ENCODE results near the gene SSUH2. TPM values are rescaled to one million over a fixed set of nuclear protein-coding genes. Genes with fewer than 3 reads are reported as not detected.
"Not testable (repeated sequence)": the region's sequence is repeated elsewhere in the genome, so short reads cannot be mapped to it uniquely, and the experiment has no call there.

SSUH2 gene
- total and polyA plus RNA-seq, 2 experiments from 2014 or later, result 0.73 to 2.3 TPM

GRCh38 chr3:8580434-8580833, 64.2 kb downstream of the SSUH2 start:
- not testable (repeated sequence) for H3K27me3 Mint-ChIP-seq (ENCODE audit: insufficient read depth, low read depth, poor library complexity); ATAC-seq

GRCh38 chr3:8579943-8580342, 64.7 kb downstream of the SSUH2 start:
- TF ChIP-seq POLR2AphosphoS5 (IDR thresholded peaks at IDR 0.05; ENCODE audit: low read depth) (no peak), CREB1 (CRISPR knock-in tag; IDR thresholded peaks at IDR 0.05; ENCODE audit: low read depth) (no peak), STAT1 (IDR thresholded peaks at IDR 0.05; ENCODE audit: unreplicated experiment) (no peak), EZH2 (IDR thresholded peaks at IDR 0.05; ENCODE audit: low read depth, unreplicated experiment) (no peak), EZH2phosphoT487 (IDR thresholded peaks at IDR 0.05; ENCODE audit: unreplicated experiment) (no peak), CTCF (conservative IDR thresholded peaks at IDR 0.05; ENCODE audit: low read depth in 2 of 2) (no peak)
- H3K4me1 Mint-ChIP-seq, result peaks cover 10% of the 10 kb centered on the region; the same call in 2 of the 3 replicates
- ATAC-seq, result no peak

More at GRCh38 chr3:8580434-8580833, 64.2 kb downstream of the SSUH2 start:
- H3K4me1 Mint-ChIP-seq; H3K9me3 Mint-ChIP-seq; H3K36me3 ChIP-seq (ENCODE audit: insufficient read depth); H3K4me1 ChIP-seq (ENCODE audit: insufficient read depth); H3F3A ChIP-seq (replicated peaks; ENCODE audit: low read depth); H3K36me3 Mint-ChIP-seq (ENCODE audit: low read depth); DNase-seq (ENCODE audit: low spot score); H3K4me3 Mint-ChIP-seq; H3K27ac Mint-ChIP-seq; H3K4me2 ChIP-seq; H3K9me2 ChIP-seq (ENCODE audit: insufficient read depth); H3K27me3 ChIP-seq (ENCODE audit: insufficient read depth); H3K79me2 ChIP-seq (replicated peaks; ENCODE audit: insufficient read depth); H2AFZ ChIP-seq; H4K20me1 ChIP-seq (replicated peaks; ENCODE audit: insufficient read depth); H3K27ac ChIP-seq (ENCODE audit: low read depth); H3K4me3 ChIP-seq: not testable (repeated sequence)

GRCh38 chr3:8579096-8579495, 65.5 kb downstream of the SSUH2 start:
- H3K27ac Mint-ChIP-seq, result 0 out of 2 replicates have a peak overlapping the region, but pooled peaks have one; percentile 17
- Histone ChIP-seq H3K4me2 (no peak overlapping the region), H4K20me1 (replicated peaks; ENCODE audit: insufficient read depth) (no peaks in the 10 kb centered on the region), H3K27me3 (ENCODE audit: insufficient read depth) (no peaks in the 10 kb centered on the region), H2AFZ (no peak overlapping the region), H3F3A (replicated peaks; ENCODE audit: low read depth) (no peaks in the 10 kb centered on the region), H3K36me3 (ENCODE audit: insufficient read depth) (no peaks in the 10 kb centered on the region), H3K4me1 (ENCODE audit: insufficient read depth) (peaks cover 6% of the 10 kb centered on the region; the same call in 1 of the 2 replicates), H3K9me2 (ENCODE audit: insufficient read depth) (no peaks in the 10 kb centered on the region), H3K4me3 (no peak overlapping the region), H3K27ac (ENCODE audit: low read depth) (no peak overlapping the region), H3K79me2 (replicated peaks; ENCODE audit: insufficient read depth) (no peaks in the 10 kb centered on the region)
- H3K4me3 Mint-ChIP-seq, result no peak overlapping the region
- peaks cover 3% of the 10 kb centered on the region for H3K27me3 Mint-ChIP-seq (ENCODE audit: insufficient read depth, low read depth, poor library complexity)
- no peaks in the 10 kb centered on the region for H3K9me3 Mint-ChIP-seq
- ATAC-seq, result no peak
- H3K36me3 Mint-ChIP-seq (ENCODE audit: low read depth), result no peaks in the 10 kb centered on the region
- peaks cover 10% of the 10 kb centered on the region; the same call in 2 of the 3 replicates for H3K4me1 Mint-ChIP-seq
- DNase-seq (ENCODE audit: low spot score), result no peak
- TF ChIP-seq ZNF462 (CRISPR knock-in tag; IDR thresholded peaks at IDR 0.05), result no peak

More at GRCh38 chr3:8579943-8580342, 64.7 kb downstream of the SSUH2 start:
- no peaks in the 10 kb centered on the region for H3K79me2 ChIP-seq (replicated peaks; ENCODE audit: insufficient read depth)
- DNase-seq (ENCODE audit: low spot score), result no peak
- H3F3A ChIP-seq (replicated peaks; ENCODE audit: low read depth), result no peaks in the 10 kb centered on the region
- H4K20me1 ChIP-seq (replicated peaks; ENCODE audit: insufficient read depth), result no peaks in the 10 kb centered on the region
- Mint-ChIP-seq H3K27me3 (ENCODE audit: insufficient read depth, low read depth, poor library complexity) (peaks cover 1% of the 10 kb centered on the region), H3K27ac (no peak overlapping the region), H3K36me3 (ENCODE audit: low read depth) (no peaks in the 10 kb centered on the region), H3K9me3 (no peaks in the 10 kb centered on the region), H3K4me3 (no peak overlapping the region)
- no peaks in the 10 kb centered on the region for H3K27me3 ChIP-seq (ENCODE audit: insufficient read depth)
- no peaks in the 10 kb centered on the region for H3K36me3 ChIP-seq (ENCODE audit: insufficient read depth)
- H3K4me1 ChIP-seq (ENCODE audit: insufficient read depth), result peaks cover 6% of the 10 kb centered on the region; the same call in 1 of the 2 replicates
- no peak overlapping the region for H3K4me2 ChIP-seq
- no peak overlapping the region for H3K4me3 ChIP-seq
- no peak overlapping the region for H3K27ac ChIP-seq (ENCODE audit: low read depth)
- H2AFZ ChIP-seq, result no peak overlapping the region
- no peaks in the 10 kb centered on the region for H3K9me2 ChIP-seq (ENCODE audit: insufficient read depth)
